HG03354 (cell line): Measurements from ENCODE around the gene TMEM80.
A peak's percentile ranks its signal among the peaks of the same experiment; 100 is the strongest.
"Not testable (repeated sequence)": the region's sequence is repeated elsewhere in the genome, so short reads cannot be mapped to it uniquely, and the experiment has no call there.

ENCODE experiments used
- ATAC-seq: cut with Tn5 transposase; IDR thresholded peaks from one replicate; pipeline ENCODE4 v1.9.1; 2021; ENCODE audit warnings: mild to moderate bottlenecking; ENCODE audit not compliant: unreplicated experiment, poor library complexity, severe bottlenecking

TMEM80 gene

GRCh38 chr11:678297-678696 lies 17.3 kb upstream of the TMEM80 start:
- ATAC-seq: no peak

- no peak for ATAC-seq
Observed at GRCh38 chr11:679271-680207, 16.1 kb upstream of the TMEM80 start.

GRCh38 chr11:680476-680875 lies 15.1 kb upstream of the TMEM80 start:
- no peak for ATAC-seq

GRCh38 chr11:680970-681369 lies 14.6 kb upstream of the TMEM80 start:
- ATAC-seq: no peak

- no peak for ATAC-seq
Observed at GRCh38 chr11:686451-687243, 9.0 kb upstream of the TMEM80 start.

GRCh38 chr11:687751-688150 lies 7.9 kb upstream of the TMEM80 start:
- ATAC-seq: no peak

GRCh38 chr11:688681-689080 lies 6.9 kb upstream of the TMEM80 start:
- ATAC-seq: no peak

GRCh38 chr11:689625-690024 lies 6.0 kb upstream of the TMEM80 start:
- ATAC-seq: no peak

- not testable (repeated sequence) for ATAC-seq
Observed at GRCh38 chr11:690244-690643, 5.4 kb upstream of the TMEM80 start.

GRCh38 chr11:690738-691633 lies 4.6 kb upstream of the TMEM80 start:
- ATAC-seq: no peak

GRCh38 chr11:691710-692590 lies 3.7 kb upstream of the TMEM80 start:
- no peak for ATAC-seq

- ATAC-seq: no peak
Observed at GRCh38 chr11:692824-693414, 2.7 kb upstream of the TMEM80 start.

- no peak for ATAC-seq
Observed at GRCh38 chr11:693415-693831, 2.2 kb upstream of the TMEM80 start.

- no peak for ATAC-seq
Observed at GRCh38 chr11:693887-694562, 1.6 kb upstream of the TMEM80 start.

- ATAC-seq: peak; percentile 81
Observed at GRCh38 chr11:694563-695287, 891 bp upstream of the TMEM80 start, which contains the start of gene DEAF1. Gene DEAF1, minus strand, starts transcription at chr11:695222. Its CDS starts 175 bp downstream, at chr11:695047.

- no peak for ATAC-seq
Observed at GRCh38 chr11:695288-695537, 403 bp upstream of the TMEM80 start.

- no peak for ATAC-seq
Observed at GRCh38 chr11:696955-697491, 1.4 kb downstream of the TMEM80 start.
